Activated CD4-positive, alpha-beta memory T cell treated with anti-CD3 and anti-CD28 coated beads for 36 hours (primary cell): ENCODE results near the gene TRPM2. TPM values are rescaled to one million over a fixed set of nuclear protein-coding genes. Genes with fewer than 3 reads are reported as not detected.

Source experiments
- CTCF ChIA-PET: fragments of 350-600 bp; sonication (Branson Sonifier 250); formaldehyde crosslinking; loops from one replicate; lab custom pipeline; 2021; ENCODE audit warnings: antibody characterized with exemption, inconsistent platforms; lab: Charles Lee
- POLR2A ChIA-PET: fragments of 350-600 bp; sonication (Branson Sonifier 250); formaldehyde crosslinking; loops from one replicate; lab custom pipeline; 2021; ENCODE audit warnings: antibody characterized with exemption; lab: Charles Lee
- DNase-seq: peaks from one replicate; pipeline ENCODE4 v3.0.0-alpha.2; 2020
- H3K27ac Mint-ChIP-seq: one replicate; pipeline ENCODE4 v1.8.0; 2021; ENCODE audit warnings: mixed read lengths
- H3K27me3 Mint-ChIP-seq: one replicate; pipeline ENCODE4 v1.8.0; 2021; ENCODE audit warnings: mixed read lengths
- H3K36me3 Mint-ChIP-seq: one replicate; pipeline ENCODE4 v1.8.0; 2021; ENCODE audit warnings: mixed read lengths
- H3K4me1 Mint-ChIP-seq: one replicate; pipeline ENCODE4 v1.8.0; 2021; ENCODE audit warnings: low read depth, mixed read lengths
- H3K4me3 Mint-ChIP-seq: one replicate; pipeline ENCODE4 v1.8.0; 2021; ENCODE audit warnings: mild to moderate bottlenecking, mixed read lengths
- H3K9me3 Mint-ChIP-seq: one replicate; pipeline ENCODE4 v1.8.0; 2021; ENCODE audit warnings: mixed read lengths
- intact Hi-C: fragments of 100-400 bp; cut with micrococcal nuclease; formaldehyde crosslinking; loops from one replicate; pipeline ENCODE4 v1.15.1; 2023
- total RNA-seq, 2 experiments: library from RNA; stranded (reverse); gene quantifications; one replicate each; pipeline ENCODE4 v1.2.3, GENCODE V29; 2021

Gene TRPM2
- total RNA-seq = 1 to 10 TPM; 1.6 to 1.9 TPM

GRCh38 chr21:44353191-44353970 lies at the start of gene TRPM2:
TSS of gene TRPM2 (plus strand) at chr21:44353621. CDS start at chr21:44353701, 80 bp downstream.
- intact Hi-C loops = no loop called here
- CTCF ChIA-PET = no interaction called here
- POLR2A ChIA-PET = no interaction called here
- Mint-ChIP-seq H3K4me3 (peak within 1 kb of the TSS; percentile 39), H3K27me3 (peaks cover 10% of the 10 kb centered on the region), H3K36me3 (no peaks in the 10 kb centered on the region), H3K4me1 (peaks cover 38% of the 10 kb centered on the region), H3K9me3 (no peaks in the 10 kb centered on the region), H3K27ac (peak within 1 kb of the TSS; percentile 58)
- DNase-seq = peak; percentile 40

GRCh38 chr21:44304011-44304616 lies 49.3 kb upstream of the TRPM2 start:
- Mint-ChIP-seq H3K27me3 (no peaks in the 10 kb centered on the region), H3K4me3 (no peak overlapping the region), H3K4me1 (peaks cover 38% of the 10 kb centered on the region), H3K36me3 (peaks cover 11% of the 10 kb centered on the region), H3K9me3 (no peaks in the 10 kb centered on the region), H3K27ac (no peak overlapping the region)
- ChIA-PET CTCF (interaction anchor here (0.8 to 1.0 kb wide), 4 partner anchors 11 to 152 kb away, joined by 3 read pairs; no protein-coding TSS in a partner anchor), POLR2A (interaction anchor here (1.4 kb wide), 1 partner anchor 25 kb away, joined by 5 read pairs; no protein-coding TSS in a partner anchor)
- no peak for DNase-seq
- intact Hi-C loops = loop anchor here (10.0 kb wide), 1 partner anchor 499 kb away; no protein-coding TSS in a partner anchor

- no peak overlapping the region for H3K4me3 Mint-ChIP-seq
- ChIA-PET POLR2A (no interaction called here), CTCF (interaction anchor here (1.0 kb wide), 2 partner anchors 12 to 33 kb away, joined by 3 read pairs; no protein-coding TSS in a partner anchor)
- H3K9me3 Mint-ChIP-seq = no peaks in the 10 kb centered on the region
- peak; percentile 57 for DNase-seq
- peaks cover 11% of the 10 kb centered on the region for H3K36me3 Mint-ChIP-seq
- no peaks in the 10 kb centered on the region for H3K27me3 Mint-ChIP-seq
- intact Hi-C loops = loop anchor here (10.0 kb wide), 1 partner anchor 500 kb away; no protein-coding TSS in a partner anchor
- no peak overlapping the region for H3K27ac Mint-ChIP-seq
- H3K4me1 Mint-ChIP-seq = peaks cover 35% of the 10 kb centered on the region
Measured at GRCh38 chr21:44304877-44305293, 48.5 kb upstream of the TRPM2 start.

GRCh38 chr21:44305691-44306090 lies 47.7 kb upstream of the TRPM2 start:
- POLR2A ChIA-PET = no interaction called here
- H3K27me3 Mint-ChIP-seq = no peaks in the 10 kb centered on the region
- DNase-seq = no peak
- H3K36me3 Mint-ChIP-seq = peaks cover 11% of the 10 kb centered on the region
- no peak overlapping the region for H3K27ac Mint-ChIP-seq
- peaks cover 34% of the 10 kb centered on the region for H3K4me1 Mint-ChIP-seq
- CTCF ChIA-PET = no interaction called here
- intact Hi-C loops = loop anchor here (10.0 kb wide), 1 partner anchor 501 kb away; no protein-coding TSS in a partner anchor
- no peak overlapping the region for H3K4me3 Mint-ChIP-seq
- H3K9me3 Mint-ChIP-seq = no peaks in the 10 kb centered on the region

GRCh38 chr21:44306936-44307704 lies 46.3 kb upstream of the TRPM2 start:
- H3K4me3 Mint-ChIP-seq = no peak overlapping the region
- peaks cover 21% of the 10 kb centered on the region for H3K4me1 Mint-ChIP-seq
- CTCF ChIA-PET = no interaction called here
- H3K9me3 Mint-ChIP-seq = no peaks in the 10 kb centered on the region
- POLR2A ChIA-PET = no interaction called here
- DNase-seq = no peak
- intact Hi-C loops = loop anchor here (10.0 kb wide), 1 partner anchor 502 kb away; no protein-coding TSS in a partner anchor
- no peak overlapping the region for H3K27ac Mint-ChIP-seq
- H3K27me3 Mint-ChIP-seq = no peaks in the 10 kb centered on the region
- peaks cover 23% of the 10 kb centered on the region for H3K36me3 Mint-ChIP-seq

GRCh38 chr21:44310628-44311507 lies 42.6 kb upstream of the TRPM2 start:
- Mint-ChIP-seq H3K36me3 (peaks cover 28% of the 10 kb centered on the region), H3K27ac (no peak overlapping the region), H3K9me3 (no peaks in the 10 kb centered on the region), H3K27me3 (no peaks in the 10 kb centered on the region), H3K4me3 (no peak overlapping the region), H3K4me1 (no peaks in the 10 kb centered on the region)
- ChIA-PET CTCF (interaction anchor here (3.5 kb wide), 1 partner anchor 13 kb away, joined by 13 read pairs; no protein-coding TSS in a partner anchor), POLR2A (no interaction called here)
- DNase-seq = no peak
- intact Hi-C loops = no loop called here

- ChIA-PET CTCF (no interaction called here), POLR2A (no interaction called here)
- H3K4me1 Mint-ChIP-seq = no peaks in the 10 kb centered on the region
- DNase-seq = no peak
- no peaks in the 10 kb centered on the region for H3K27me3 Mint-ChIP-seq
- H3K9me3 Mint-ChIP-seq = no peaks in the 10 kb centered on the region
- H3K36me3 Mint-ChIP-seq = peaks cover 28% of the 10 kb centered on the region
- no peak overlapping the region for H3K27ac Mint-ChIP-seq
- no peak overlapping the region for H3K4me3 Mint-ChIP-seq
- intact Hi-C loops = no loop called here
Measured at GRCh38 chr21:44312089-44312488, 41.3 kb upstream of the TRPM2 start.

GRCh38 chr21:44312716-44313115 lies 40.7 kb upstream of the TRPM2 start:
- Mint-ChIP-seq H3K9me3 (no peaks in the 10 kb centered on the region), H3K4me1 (no peaks in the 10 kb centered on the region), H3K36me3 (peaks cover 26% of the 10 kb centered on the region), H3K4me3 (no peak overlapping the region), H3K27me3 (no peaks in the 10 kb centered on the region), H3K27ac (no peak overlapping the region)
- intact Hi-C loops = no loop called here
- no peak for DNase-seq
- POLR2A ChIA-PET = no interaction called here
- CTCF ChIA-PET = no interaction called here

- Mint-ChIP-seq H3K4me1 (no peaks in the 10 kb centered on the region), H3K27ac (no peak overlapping the region), H3K36me3 (peaks cover 20% of the 10 kb centered on the region), H3K4me3 (no peak overlapping the region), H3K9me3 (no peaks in the 10 kb centered on the region), H3K27me3 (no peaks in the 10 kb centered on the region)
- intact Hi-C loops = no loop called here
- CTCF ChIA-PET = no interaction called here
- POLR2A ChIA-PET = no interaction called here
- no peak for DNase-seq
Measured at GRCh38 chr21:44313451-44313850, 40.0 kb upstream of the TRPM2 start.

GRCh38 chr21:44314128-44314527 lies 39.3 kb upstream of the TRPM2 start:
- Mint-ChIP-seq H3K36me3 (peaks cover 20% of the 10 kb centered on the region), H3K4me3 (no peak overlapping the region), H3K27me3 (no peaks in the 10 kb centered on the region), H3K4me1 (no peaks in the 10 kb centered on the region), H3K9me3 (no peaks in the 10 kb centered on the region), H3K27ac (no peak overlapping the region)
- ChIA-PET CTCF (no interaction called here), POLR2A (no interaction called here)
- no peak for DNase-seq
- intact Hi-C loops = no loop called here

GRCh38 chr21:44314561-44314960 lies 38.9 kb upstream of the TRPM2 start:
- intact Hi-C loops = no loop called here
- POLR2A ChIA-PET = no interaction called here
- H3K27ac Mint-ChIP-seq = no peak overlapping the region

More at GRCh38 chr21:44314561-44314960, 38.9 kb upstream of the TRPM2 start:
- no peak for DNase-seq
- H3K4me1 Mint-ChIP-seq = no peaks in the 10 kb centered on the region
- no peaks in the 10 kb centered on the region for H3K9me3 Mint-ChIP-seq
- no peaks in the 10 kb centered on the region for H3K27me3 Mint-ChIP-seq
- no peak overlapping the region for H3K4me3 Mint-ChIP-seq
- peaks cover 24% of the 10 kb centered on the region for H3K36me3 Mint-ChIP-seq
- CTCF ChIA-PET = no interaction called here
